Right renal cortex interstitium (tissue), 3 donors: ENCODE results near the gene DEPDC5. TPM values are rescaled to one million over a fixed set of nuclear protein-coding genes. Genes with fewer than 3 reads are reported as not detected.
"Not testable (repeated sequence)": the region's sequence is repeated elsewhere in the genome, so short reads cannot be mapped to it uniquely, and the experiment has no call there.

Source experiments
- DNase-seq, 3 donors: peaks; one replicate each; pipeline ENCODE4 v3.0.0-alpha.2; 2013; ENCODE audit warnings: low read depth in 3 of 3, low spot score in 2 of 3
- polyA plus RNA-seq, 3 donors: library from polyadenylated mRNA; unstranded; fragments of 120-200 nt; gene quantifications; one replicate each; pipeline ENCODE4 v1.2.1, GENCODE V29; 2013; ENCODE audit not compliant: insufficient read length in 3 of 3

DEPDC5 gene
- polyA plus RNA-seq, 3 donors: 14.0 to 16.5 (median 14.8) TPM

- not testable (repeated sequence) for DNase-seq
These were observed 60.1 kb downstream of the DEPDC5 start for GRCh38 chr22:31813898-31814297.

GRCh38 chr22:31814942-31815341 lies 61.1 kb downstream of the DEPDC5 start:
- DNase-seq: no peak

- DNase-seq: not testable (repeated sequence)
These were observed 61.6 kb downstream of the DEPDC5 start for GRCh38 chr22:31815383-31815814.

- DNase-seq: no peak
These were observed 62.9 kb downstream of the DEPDC5 start for GRCh38 chr22:31816750-31817149.

- DNase-seq: no peak
These were observed 64.9 kb downstream of the DEPDC5 start for GRCh38 chr22:31818481-31819392.

- DNase-seq: no peak
These were observed 66.8 kb downstream of the DEPDC5 start for GRCh38 chr22:31820655-31821054.

GRCh38 chr22:31821572-31821971 lies 67.8 kb downstream of the DEPDC5 start:
- no peak for DNase-seq

GRCh38 chr22:31822523-31822922 lies 68.7 kb downstream of the DEPDC5 start:
- no peak for DNase-seq

- DNase-seq: no peak
These were observed 71.7 kb downstream of the DEPDC5 start for GRCh38 chr22:31825513-31825912.

GRCh38 chr22:31826443-31826842 lies 72.6 kb downstream of the DEPDC5 start:
- DNase-seq: no peak

GRCh38 chr22:31828739-31829138 lies 74.9 kb downstream of the DEPDC5 start:
- no peak for DNase-seq

GRCh38 chr22:31829505-31829904 lies 75.7 kb downstream of the DEPDC5 start:
- no peak for DNase-seq

- no peak for DNase-seq
These were observed 76.9 kb downstream of the DEPDC5 start for GRCh38 chr22:31830721-31831070.

- DNase-seq: no peak
These were observed 80.1 kb downstream of the DEPDC5 start for GRCh38 chr22:31833930-31834329.

GRCh38 chr22:31836010-31836409 lies 82.2 kb downstream of the DEPDC5 start:
- DNase-seq: no peak

- DNase-seq: no peak
These were observed 85.1 kb downstream of the DEPDC5 start for GRCh38 chr22:31838917-31839316.

GRCh38 chr22:31839986-31840385 lies 86.2 kb downstream of the DEPDC5 start:
- no peak for DNase-seq

GRCh38 chr22:31840585-31840984 lies 86.8 kb downstream of the DEPDC5 start:
- no peak for DNase-seq

GRCh38 chr22:31841078-31841827 lies 87.4 kb downstream of the DEPDC5 start:
- no peak for DNase-seq

- no peak for DNase-seq
These were observed 89.7 kb downstream of the DEPDC5 start for GRCh38 chr22:31843526-31843925.

GRCh38 chr22:31844941-31845340 lies 91.1 kb downstream of the DEPDC5 start:
- DNase-seq: no peak
